ENCODE measurements around the gene RABL2B. TPM values are rescaled to one million over a fixed set of nuclear protein-coding genes. Genes with fewer than 3 reads are reported as not detected.

The RABL2B gene
- total and polyA plus RNA-seq, 2 donors (not counting 3 experiments of a cell fraction or from before 2014, with no cell fraction given), result 26.7 to 39.8 TPM

DNA sequence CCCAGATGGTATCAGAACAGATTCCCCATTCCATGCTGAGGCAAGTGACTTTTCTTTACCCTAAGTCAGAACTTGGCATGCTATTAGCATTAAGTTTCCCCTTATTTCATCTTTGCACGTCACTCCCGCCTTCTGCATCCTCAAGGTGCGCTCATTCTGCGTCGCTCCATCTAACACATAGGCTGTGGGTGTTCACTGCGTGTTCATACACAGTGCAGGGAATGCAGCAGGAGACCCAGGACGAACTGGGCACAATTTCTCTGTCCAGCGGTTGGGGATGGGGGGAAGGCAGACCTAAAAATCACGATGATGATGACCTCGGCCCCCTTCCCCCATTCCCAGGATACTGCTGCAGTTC is 65.1 kb downstream of the RABL2B start:
- Histone ChIP-seq H3K27me3 (ENCODE audit: control insufficient read depth in 2 of 2, insufficient read depth in 2 of 2, low read length in 2 of 2) (no peaks in the 10 kb centered on the region), H3K36me3 (ENCODE audit: control insufficient read depth in 2 of 2, extremely low read depth in 1 of 2, insufficient read depth in 2 of 2, low read length in 2 of 2) (peaks cover 43 to 75% of the 10 kb centered on the region in 2 experiments), H3K4me1 (ENCODE audit: control insufficient read depth, extremely low read depth, insufficient read depth, low read length) (no peaks in the 10 kb centered on the region), H4K20me1 (replicated peaks; ENCODE audit: control insufficient read depth, extremely low read depth, insufficient read depth, low read length) (no peaks in the 10 kb centered on the region), H3K9me3 (replicated peaks; ENCODE audit: control insufficient read depth, insufficient read depth, low read length) (no peaks in the 10 kb centered on the region), H3K79me2 (ENCODE audit: control insufficient read depth, insufficient read depth, low read length) (peaks cover 23% of the 10 kb centered on the region), H3K27ac (ENCODE audit: insufficient read depth, low read depth, low read length) (no peak overlapping the region), H2AFZ (ENCODE audit: low read depth, low read length) (no peak overlapping the region), H3K9me1 (replicated peaks; ENCODE audit: control insufficient read depth, extremely low read depth, insufficient read depth, low read length) (no peaks in the 10 kb centered on the region), H3K9ac (replicated peaks; ENCODE audit: extremely low read depth, insufficient read depth, low read length) (no peak overlapping the region), H3K4me3 (replicated peaks in 1 of 3; ENCODE audit: insufficient read depth in 1 of 3, low read depth in 1 of 3, low read length in 3 of 3) (no peak overlapping the region), H3K4me2 (ENCODE audit: insufficient read depth, low read length) (no peak overlapping the region)
- dilution Hi-C loops (cut with MboI; ENCODE audit: extremely low pct_ligation_motif_present, low sequenced_read_pairs), result no loop called here
- DNase-seq (ENCODE audit: low read depth, low spot score), result no peak
- no peak for TF ChIP-seq POLR2A (IDR thresholded peaks at IDR 0.05; ENCODE audit: low read depth, low read length)
- no peak for FAIRE-seq
- no TSS peak for BruUV-seq (replicated peaks)
- ChIA-PET CTCF (no interaction called here), POLR2A (no interaction called here)
- intact Hi-C loops (cut with micrococcal nuclease), result no loop called here

DNA sequence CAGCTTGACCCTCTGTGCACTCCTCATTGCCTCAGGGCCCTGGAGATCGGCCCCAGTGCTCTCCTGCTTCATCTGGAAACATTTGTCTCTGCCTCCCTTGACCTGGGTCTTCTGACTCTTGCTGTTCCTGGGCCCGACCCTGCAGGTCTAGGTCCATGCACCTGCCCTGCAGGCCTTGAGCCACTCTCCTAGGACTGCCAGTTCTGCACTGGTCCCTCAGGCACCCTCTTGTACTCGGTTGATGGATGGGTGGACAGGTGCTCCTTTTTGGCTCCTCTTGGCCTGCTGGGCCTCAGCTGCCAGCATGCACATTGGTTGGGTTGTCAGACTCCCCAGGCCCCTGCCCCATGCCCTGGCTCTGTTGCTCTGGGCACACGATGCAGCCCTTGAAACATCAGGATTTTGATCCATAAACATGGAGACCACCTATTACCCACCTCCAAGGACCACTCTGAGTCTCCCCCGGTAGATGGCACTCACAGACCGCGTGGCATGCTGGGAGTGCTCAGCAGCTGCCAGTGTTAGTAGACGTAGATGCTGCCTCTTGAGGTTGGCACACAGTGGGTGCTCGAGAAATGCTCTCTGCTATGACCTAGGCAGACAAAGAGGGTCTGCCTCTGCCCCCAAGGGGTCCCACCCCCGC is 65.6 kb downstream of the RABL2B start:
- intact Hi-C loops (cut with micrococcal nuclease), result no loop called here
- no peaks in the 10 kb centered on the region for H3K9me3 ChIP-seq (replicated peaks; ENCODE audit: control insufficient read depth, insufficient read depth, low read length)
- no peaks in the 10 kb centered on the region for H3K4me1 ChIP-seq (ENCODE audit: control insufficient read depth, extremely low read depth, insufficient read depth, low read length)
- ChIA-PET POLR2A (no interaction called here), CTCF (no interaction called here)
- H3K27ac ChIP-seq (ENCODE audit: insufficient read depth, low read depth, low read length), result no peak overlapping the region
- TF ChIP-seq POLR2A (IDR thresholded peaks at IDR 0.05; ENCODE audit: low read depth, low read length) (no peak), MYC (IDR thresholded peaks at IDR 0.05; ENCODE audit: low read depth, low read length) (no peak), EZH2 (IDR thresholded peaks at IDR 0.05; ENCODE audit: borderline replicate concordance, low read depth, low read length, severe bottlenecking) (no peak), POLR2AphosphoS5 (IDR thresholded peaks at IDR 0.05; ENCODE audit: insufficient read depth, low read depth, low read length) (no peak), JUN (IDR thresholded peaks at IDR 0.05; ENCODE audit: borderline replicate concordance, insufficient read depth, insufficient read length, low read depth) (no peak), GATA2 (IDR thresholded peaks at IDR 0.05; ENCODE audit: insufficient read depth, insufficient read length, low read depth, low read length) (no peak), FOS (IDR thresholded peaks at IDR 0.05; ENCODE audit: borderline replicate concordance, insufficient read depth, low read length) (no peak)
- TF ChIP-seq, protein P1, sequence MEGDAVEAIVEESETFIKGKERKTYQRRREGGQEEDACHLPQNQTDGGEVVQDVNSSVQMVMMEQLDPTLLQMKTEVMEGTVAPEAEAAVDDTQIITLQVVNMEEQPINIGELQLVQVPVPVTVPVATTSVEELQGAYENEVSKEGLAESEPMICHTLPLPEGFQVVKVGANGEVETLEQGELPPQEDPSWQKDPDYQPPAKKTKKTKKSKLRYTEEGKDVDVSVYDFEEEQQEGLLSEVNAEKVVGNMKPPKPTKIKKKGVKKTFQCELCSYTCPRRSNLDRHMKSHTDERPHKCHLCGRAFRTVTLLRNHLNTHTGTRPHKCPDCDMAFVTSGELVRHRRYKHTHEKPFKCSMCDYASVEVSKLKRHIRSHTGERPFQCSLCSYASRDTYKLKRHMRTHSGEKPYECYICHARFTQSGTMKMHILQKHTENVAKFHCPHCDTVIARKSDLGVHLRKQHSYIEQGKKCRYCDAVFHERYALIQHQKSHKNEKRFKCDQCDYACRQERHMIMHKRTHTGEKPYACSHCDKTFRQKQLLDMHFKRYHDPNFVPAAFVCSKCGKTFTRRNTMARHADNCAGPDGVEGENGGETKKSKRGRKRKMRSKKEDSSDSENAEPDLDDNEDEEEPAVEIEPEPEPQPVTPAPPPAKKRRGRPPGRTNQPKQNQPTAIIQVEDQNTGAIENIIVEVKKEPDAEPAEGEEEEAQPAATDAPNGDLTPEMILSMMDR (IDR thresholded peaks at IDR 0.05; ENCODE audit: extremely low read depth in 1 of 2, insufficient read depth in 1 of 2, low read depth in 1 of 2, low read length in 2 of 2), result no peak
- TF ChIP-seq, protein P2, sequence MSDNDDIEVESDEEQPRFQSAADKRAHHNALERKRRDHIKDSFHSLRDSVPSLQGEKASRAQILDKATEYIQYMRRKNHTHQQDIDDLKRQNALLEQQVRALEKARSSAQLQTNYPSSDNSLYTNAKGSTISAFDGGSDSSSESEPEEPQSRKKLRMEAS (IDR thresholded peaks at IDR 0.05; ENCODE audit: insufficient read depth, insufficient read length), result no peak
- BruUV-seq (replicated peaks), result no TSS peak
- H3K36me3 ChIP-seq (ENCODE audit: control insufficient read depth in 2 of 2, extremely low read depth in 1 of 2, insufficient read depth in 2 of 2, low read length in 2 of 2), result peaks cover 40 to 74% of the 10 kb centered on the region in 2 experiments
- H3K4me3 ChIP-seq (replicated peaks in 1 of 3; ENCODE audit: insufficient read depth in 1 of 3, low read depth in 1 of 3, low read length in 3 of 3), result no peak overlapping the region
- H2AFZ ChIP-seq (ENCODE audit: low read depth, low read length), result no peak overlapping the region
- dilution Hi-C loops (cut with MboI; ENCODE audit: extremely low pct_ligation_motif_present, low sequenced_read_pairs), result no loop called here
- FAIRE-seq (no peak), DNase-seq (ENCODE audit: low read depth, low spot score) (no peak)
- no peaks in the 10 kb centered on the region for H3K9me1 ChIP-seq (replicated peaks; ENCODE audit: control insufficient read depth, extremely low read depth, insufficient read depth, low read length)
- H3K9ac ChIP-seq (replicated peaks; ENCODE audit: extremely low read depth, insufficient read depth, low read length), result no peak overlapping the region
- H3K27me3 ChIP-seq (ENCODE audit: control insufficient read depth in 2 of 2, insufficient read depth in 2 of 2, low read length in 2 of 2), result no peaks in the 10 kb centered on the region
- H3K79me2 ChIP-seq (ENCODE audit: control insufficient read depth, insufficient read depth, low read length), result peaks cover 18% of the 10 kb centered on the region
- no peaks in the 10 kb centered on the region for H4K20me1 ChIP-seq (replicated peaks; ENCODE audit: control insufficient read depth, extremely low read depth, insufficient read depth, low read length)
- H3K4me2 ChIP-seq (ENCODE audit: insufficient read depth, low read length), result no peak overlapping the region
